DND-41 (cell line): Measurements from ENCODE around the gene RGS7BP.

Experiments used
- CTCF ChIP-seq: IDR thresholded peaks from 2 replicates; pipeline ENCODE4 v1.5.1; 2012; ENCODE audit warnings: borderline replicate concordance, low read length, moderate library complexity, mild to moderate bottlenecking; ENCODE audit not compliant: poor library complexity, severe bottlenecking; ENCODE audit errors: extremely low read depth
- EZH2 ChIP-seq: IDR thresholded peaks from 3 replicates; pipeline ENCODE4 v1.6.1; 2012; ENCODE audit warnings: borderline replicate concordance, low read depth, mild to moderate bottlenecking, moderate library complexity, low read length, inconsistent platforms; ENCODE audit not compliant: severe bottlenecking

- TF ChIP-seq CTCF (no peak), EZH2 (no peak)
Measured at GRCh38 chr5:64594025-64594424, 88.2 kb downstream of the RGS7BP start.
